ENCODE results near the gene NFAM1. TPM values are rescaled to one million over a fixed set of nuclear protein-coding genes. Genes with fewer than 3 reads are reported as not detected.

NFAM1 gene
- total RNA-seq, 6 experiments from 2014 or later, result 2.1 to 6.6 (median 2.4) TPM

GRCh38 chr22:42387631-42388030, 44.6 kb downstream of the NFAM1 start:
- TF ChIP-seq CTCF (IDR thresholded peaks at IDR 0.05), result no peak
- no peak for TF ChIP-seq POLR2A (IDR thresholded peaks at IDR 0.05)
- Histone ChIP-seq H3K27ac (no peak overlapping the region), H3K4me1 (no peaks in the 10 kb centered on the region), H3K36me3 (no peaks in the 10 kb centered on the region), H3K27me3 (no peaks in the 10 kb centered on the region), H3K4me3 (no peak overlapping the region), H3K9me3 (no peaks in the 10 kb centered on the region)
- DNase-seq (no peak), ATAC-seq (no peak)
- 29% methylated on average over 2 of the region's 6 CpGs for WGBS (ENCODE audit: insufficient coverage, low coverage, low lambda C conversion rate, missing lambda C conversion rate)
- intact Hi-C loops (cut with DNase I), result no loop called here

- H3K27me3 ChIP-seq, result no peaks in the 10 kb centered on the region
- WGBS (ENCODE audit: insufficient coverage, low coverage, low lambda C conversion rate, missing lambda C conversion rate), result no CpG with 5 or more reads among the region's 8 CpGs
- H3K27ac ChIP-seq, result no peak overlapping the region
- no peaks in the 10 kb centered on the region for H3K36me3 ChIP-seq
- ATAC-seq (no peak), DNase-seq (no peak)
- H3K9me3 ChIP-seq, result no peaks in the 10 kb centered on the region
- H3K4me1 ChIP-seq, result no peaks in the 10 kb centered on the region
- intact Hi-C loops (cut with DNase I), result no loop called here
- no peak overlapping the region for H3K4me3 ChIP-seq
- TF ChIP-seq CTCF (IDR thresholded peaks at IDR 0.05) (no peak), POLR2A (IDR thresholded peaks at IDR 0.05) (no peak)
Observed at GRCh38 chr22:42385696-42386095, 46.5 kb downstream of the NFAM1 start.

GRCh38 chr22:42384506-42384905, 47.7 kb downstream of the NFAM1 start:
- DNase-seq (no peak), ATAC-seq (no peak)
- no peak overlapping the region for H3K27ac ChIP-seq
- intact Hi-C loops (cut with DNase I), result no loop called here
- no peak for TF ChIP-seq CTCF (IDR thresholded peaks at IDR 0.05)
- no peak for TF ChIP-seq POLR2A (IDR thresholded peaks at IDR 0.05)
- H3K27me3 ChIP-seq, result no peaks in the 10 kb centered on the region
- H3K4me3 ChIP-seq, result no peak overlapping the region
- WGBS (ENCODE audit: insufficient coverage, low coverage, low lambda C conversion rate, missing lambda C conversion rate), result 93% methylated on average over 3 of the region's 5 CpGs
- no peaks in the 10 kb centered on the region for H3K9me3 ChIP-seq
- H3K4me1 ChIP-seq, result no peaks in the 10 kb centered on the region
- H3K36me3 ChIP-seq, result no peaks in the 10 kb centered on the region

GRCh38 chr22:42383851-42384417, 48.3 kb downstream of the NFAM1 start:
- ATAC-seq (no peak), DNase-seq (no peak)
- H3K4me1 ChIP-seq, result no peaks in the 10 kb centered on the region
- no peak overlapping the region for H3K4me3 ChIP-seq
- intact Hi-C loops (cut with DNase I), result no loop called here
- TF ChIP-seq CTCF (IDR thresholded peaks at IDR 0.05) (no peak), POLR2A (IDR thresholded peaks at IDR 0.05) (no peak)
- H3K27ac ChIP-seq, result no peak overlapping the region
- no peaks in the 10 kb centered on the region for H3K36me3 ChIP-seq
- WGBS (ENCODE audit: insufficient coverage, low coverage, low lambda C conversion rate, missing lambda C conversion rate), result 100% methylated on average over 2 of the region's 7 CpGs
- H3K27me3 ChIP-seq, result no peaks in the 10 kb centered on the region
- no peaks in the 10 kb centered on the region for H3K9me3 ChIP-seq

- no peak overlapping the region for H3K4me3 ChIP-seq
- no peak overlapping the region for H3K27ac ChIP-seq
- no peaks in the 10 kb centered on the region for H3K27me3 ChIP-seq
- H3K9me3 ChIP-seq, result no peaks in the 10 kb centered on the region
- no peak for ATAC-seq
- DNase-seq, result no peak
- intact Hi-C loops (cut with DNase I), result no loop called here
- no peak for TF ChIP-seq POLR2A (IDR thresholded peaks at IDR 0.05)
- TF ChIP-seq CTCF (IDR thresholded peaks at IDR 0.05), result no peak
- H3K4me1 ChIP-seq, result no peaks in the 10 kb centered on the region
- H3K36me3 ChIP-seq, result no peaks in the 10 kb centered on the region
- no CpG with 5 or more reads among the region's 5 CpGs for WGBS (ENCODE audit: insufficient coverage, low coverage, low lambda C conversion rate, missing lambda C conversion rate)
Observed at GRCh38 chr22:42383287-42383686, 48.9 kb downstream of the NFAM1 start.

Data from right lobe of liver (tissue), 6 donors.